ENCODE data around the gene STK32B. TPM values are rescaled to one million over a fixed set of nuclear protein-coding genes. Genes with fewer than 3 reads are reported as not detected.

Gene STK32B
- total and polyA plus RNA-seq, 2 of the 4 experiments (the other 2 are of a cell fraction): 5.5 to 6.3 TPM

- Histone ChIP-seq H3K4me3 (ENCODE audit: insufficient read depth, low read depth, low read length) (no peak overlapping the region), H3K4me1 (ENCODE audit: control insufficient read depth, insufficient read depth, low read length) (no peaks in the 10 kb centered on the region), H3K56ac (ENCODE audit: extremely low read depth, insufficient read depth, low read length) (no peak overlapping the region), H3K4me2 (ENCODE audit: low read depth, low read length) (no peak overlapping the region), H3K9me3 (ENCODE audit: control insufficient read depth, insufficient read depth, low read length) (no peaks in the 10 kb centered on the region), H2BK20ac (ENCODE audit: low read depth, low read length) (no peak overlapping the region), H4K5ac (ENCODE audit: low read depth, low read length) (no peak overlapping the region), H3K9ac (ENCODE audit: low read depth, low read length) (no peak overlapping the region), H3K23ac (ENCODE audit: low read depth, low read length) (no peak overlapping the region), H3K79me1 (ENCODE audit: low read depth in 1 of 2, low read length in 2 of 2) (no peaks in the 10 kb centered on the region), H3K18ac (ENCODE audit: low read depth, low read length) (no peak overlapping the region), H3K14ac (replicated peaks; ENCODE audit: low read depth, low read length) (no peak overlapping the region), H3K4ac (ENCODE audit: low read depth, low read length) (no peak overlapping the region), H3K9me1 (ENCODE audit: insufficient read depth, low read length) (no peaks in the 10 kb centered on the region), H2AFZ (replicated peaks; ENCODE audit: low read length, poor library complexity) (no peak overlapping the region), H2BK15ac (ENCODE audit: low read depth, low read length) (no peak overlapping the region), H3K27me3 (ENCODE audit: control insufficient read depth, insufficient read depth, low read length) (no peaks in the 10 kb centered on the region), H3K36me3 (ENCODE audit: control insufficient read depth, insufficient read depth, low read length) (no peaks in the 10 kb centered on the region), H2AK5ac (ENCODE audit: low read depth, low read length) (no peak overlapping the region), H4K91ac (ENCODE audit: insufficient read depth, low read depth, low read length) (no peak overlapping the region), H2AK9ac (replicated peaks; ENCODE audit: low read depth, low read length, poor library complexity) (no peak overlapping the region), H3K27ac (ENCODE audit: insufficient read depth, low read length) (no peak overlapping the region), H2BK120ac (ENCODE audit: low read depth, low read length) (no peak overlapping the region), H4K20me1 (ENCODE audit: insufficient read depth, low read length) (no peaks in the 10 kb centered on the region), H2BK5ac (ENCODE audit: low read depth, low read length, poor library complexity, severe bottlenecking) (no peak overlapping the region), H4K8ac (ENCODE audit: low read depth in 2 of 2, low read length in 2 of 2) (no peak overlapping the region)
- intact Hi-C loops (cut with micrococcal nuclease): no loop called here
- no peak for ATAC-seq (ENCODE audit: low read depth)
- ChIA-PET CTCF (no interaction called here), POLR2A (ENCODE audit: unreplicated experiment) (no interaction called here)
- WGBS, 2 experiments (ENCODE audit: extremely low coverage in 2 of 2, insufficient read length in 1 of 2): no CpG with 5 or more reads among the region's 2 CpGs
- DNase-seq: no peak
- no TSS peak for BruUV-seq (replicated peaks)
- in situ Hi-C loops (cut with MboI; ENCODE audit: low sequenced_read_pairs): no loop called here
- dilution Hi-C loops (cut with HindIII; ENCODE audit: low sequenced_read_pairs, unreplicated experiment): no loop called here
- TF ChIP-seq FOS (IDR thresholded peaks at IDR 0.05; ENCODE audit: low read depth, low read length): no peak
- TF ChIP-seq RCOR1 (IDR thresholded peaks at IDR 0.05; ENCODE audit: insufficient replicate concordance, low read length): no peak
- no peak for TF ChIP-seq ELK1 (IDR thresholded peaks at IDR 0.05; ENCODE audit: borderline replicate concordance, low read depth, low read length)
- no peak for TF ChIP-seq SMC3 (IDR thresholded peaks at IDR 0.05; ENCODE audit: low read depth, low read length)
- no peak for TF ChIP-seq NFE2L2 (IDR thresholded peaks at IDR 0.05; ENCODE audit: low read depth, low read length)
- TF ChIP-seq POLR2A (IDR thresholded peaks at IDR 0.05; ENCODE audit: low read depth, low read length): no peak
- TF ChIP-seq RAD21 (IDR thresholded peaks at IDR 0.05; ENCODE audit: low read length): no peak
- no peak for TF ChIP-seq CEBPB (IDR thresholded peaks at IDR 0.05; ENCODE audit: low read depth, low read length)
- TF ChIP-seq RFX5 (IDR thresholded peaks at IDR 0.05; ENCODE audit: low read depth, low read length): no peak
- no peak for TF ChIP-seq CTCF (conservative IDR thresholded peaks at IDR 0.05; ENCODE audit: low read depth, low read length)
- no peak for TF ChIP-seq USF2 (IDR thresholded peaks at IDR 0.05; ENCODE audit: low read depth, low read length)
- TF ChIP-seq MAZ (IDR thresholded peaks at IDR 0.05; ENCODE audit: borderline replicate concordance, low read depth, low read length): no peak
- no peak for TF ChIP-seq CHD1 (IDR thresholded peaks at IDR 0.05; ENCODE audit: low read depth, low read length)
- TF ChIP-seq MAFK (IDR thresholded peaks at IDR 0.05; ENCODE audit: low read depth, low read length): no peak
- TF ChIP-seq MXI1 (IDR thresholded peaks at IDR 0.05; ENCODE audit: borderline replicate concordance, low read depth, low read length): no peak
- TF ChIP-seq BHLHE40 (IDR thresholded peaks at IDR 0.05; ENCODE audit: low read depth, low read length): no peak
Measured at GRCh38 chr4:5277079-5277478, 225.8 kb downstream of the STK32B start.
